ENCODE results near the gene THUMPD3.

THUMPD3 gene

DNA sequence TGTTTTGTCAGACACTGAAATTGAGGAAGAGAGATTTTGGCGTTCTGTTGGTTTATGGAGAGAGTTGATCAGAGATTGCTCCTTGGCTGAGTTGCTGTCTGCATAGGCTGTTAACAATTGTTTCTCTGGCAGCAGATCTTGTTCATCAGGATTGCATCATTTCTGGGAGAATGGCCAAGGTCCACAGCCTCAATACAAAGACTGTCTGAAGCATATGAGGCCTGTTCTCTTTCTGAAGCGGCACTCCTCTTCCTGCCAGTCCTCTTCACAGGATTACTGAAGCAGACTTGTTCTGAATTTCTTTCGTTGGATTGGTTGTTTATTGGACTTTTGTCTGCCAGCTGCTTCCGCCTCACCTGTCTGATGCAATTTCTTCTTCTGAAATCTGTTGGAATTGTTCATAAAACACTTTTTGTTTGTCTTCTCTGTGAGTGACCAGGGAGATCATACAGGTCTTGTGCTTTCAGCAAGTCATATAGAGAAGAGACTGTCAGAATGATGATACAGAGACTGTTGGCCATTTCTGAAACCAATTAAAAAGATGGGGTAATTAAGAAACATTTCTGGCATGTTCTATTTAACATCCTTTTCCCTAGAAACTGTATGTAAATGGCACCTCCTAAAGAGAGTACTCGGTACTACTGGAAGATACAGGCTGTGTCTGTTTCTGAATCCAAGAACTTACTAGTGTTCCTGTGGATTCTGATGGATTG is 60.0 kb downstream of the THUMPD3 start:
- peaks cover 14% of the 10 kb centered on the region in 2 experiments for H3K36me3 ChIP-seq (ENCODE audit: control insufficient read depth in 1 of 2, insufficient read depth in 2 of 2, low read depth in 1 of 2, low read length in 2 of 2)
- H3K4me1 ChIP-seq (ENCODE audit: control insufficient read depth, insufficient read depth, low read depth, low read length), result no peaks in the 10 kb centered on the region
- H2BK12ac ChIP-seq (ENCODE audit: low read length in 2 of 2), result no peak overlapping the region
- no peak overlapping the region for H2BK15ac ChIP-seq (ENCODE audit: low read depth, poor library complexity, severe bottlenecking)
- H3K27me3 ChIP-seq (ENCODE audit: control insufficient read depth in 1 of 2, insufficient read depth in 1 of 2, low read length in 2 of 2), result no peaks in the 10 kb centered on the region
- H3K18ac ChIP-seq (ENCODE audit: low read depth in 1 of 2, low read length in 2 of 2), result no peak overlapping the region
- H2BK5ac ChIP-seq (ENCODE audit: low read depth, low read length, poor library complexity, severe bottlenecking), result no peak overlapping the region
- H3K79me1 ChIP-seq (replicated peaks; ENCODE audit: low read length, poor library complexity, severe bottlenecking), result no peaks in the 10 kb centered on the region
- H3K9me3 ChIP-seq (ENCODE audit: control insufficient read depth, low read length), result no peaks in the 10 kb centered on the region
- H2AK5ac ChIP-seq (ENCODE audit: low read length, severe bottlenecking), result no peak overlapping the region
- H2AFZ ChIP-seq (ENCODE audit: low read depth, low read length), result no peak overlapping the region
- no peak overlapping the region for H3K4ac ChIP-seq (ENCODE audit: low read depth in 1 of 2, low read length in 2 of 2)
- no peak overlapping the region for H3K4me2 ChIP-seq (ENCODE audit: low read length, poor library complexity, severe bottlenecking)
- H3K4me3 ChIP-seq (ENCODE audit: insufficient read depth in 1 of 2, low read depth in 1 of 2, low read length in 2 of 2), result peak overlapping the region in 1 of 2 experiments; percentile 31
- H4K8ac ChIP-seq (ENCODE audit: low read length), result no peak overlapping the region
- DNase-seq, result peak; percentile 96
- peak overlapping the region; percentile 83 for H3K9ac ChIP-seq (ENCODE audit: low read length)
- 24% methylated on average over 3 of the region's 5 CpGs for WGBS
- H4K91ac ChIP-seq (ENCODE audit: low read length), result no peak overlapping the region
- H3K23ac ChIP-seq (ENCODE audit: low read length in 2 of 2), result no peak overlapping the region
- no peak overlapping the region for H2BK120ac ChIP-seq (ENCODE audit: low read depth, low read length)
- peak overlapping the region; percentile 94 for H3K27ac ChIP-seq (ENCODE audit: low read length, poor library complexity, severe bottlenecking)
- H3K14ac ChIP-seq (ENCODE audit: low read length in 2 of 2), result no peak overlapping the region

DNA sequence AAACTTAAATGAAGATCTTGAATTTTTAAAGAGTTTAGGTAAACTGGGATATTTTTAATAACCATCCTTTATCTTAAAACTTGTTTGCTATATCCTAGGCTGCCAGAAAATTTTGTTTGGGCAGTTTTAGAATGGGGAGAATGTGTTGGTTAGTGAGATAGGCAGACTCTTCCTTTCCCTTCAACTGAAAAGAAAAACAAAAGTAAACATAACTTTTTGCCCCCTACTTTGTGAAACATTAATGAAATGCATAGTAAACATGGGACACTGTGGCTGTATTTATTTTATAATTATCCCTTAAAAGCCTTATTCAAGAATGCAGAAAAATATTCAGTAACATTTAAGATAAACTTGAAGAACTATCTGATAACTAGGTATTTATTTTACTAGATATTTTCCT is 65.6 kb downstream of the THUMPD3 start:
- Histone ChIP-seq H2AK5ac (ENCODE audit: low read length, severe bottlenecking) (no peak overlapping the region), H3K4me3 (ENCODE audit: insufficient read depth in 1 of 2, low read depth in 1 of 2, low read length in 2 of 2) (no peak overlapping the region), H3K14ac (ENCODE audit: low read length in 2 of 2) (no peak overlapping the region), H2BK15ac (ENCODE audit: low read depth, poor library complexity, severe bottlenecking) (no peak overlapping the region), H3K36me3 (ENCODE audit: control insufficient read depth in 1 of 2, insufficient read depth in 2 of 2, low read depth in 1 of 2, low read length in 2 of 2) (peaks cover 12 to 69% of the 10 kb centered on the region in 2 experiments), H3K27me3 (ENCODE audit: control insufficient read depth in 1 of 2, insufficient read depth in 1 of 2, low read length in 2 of 2) (no peaks in the 10 kb centered on the region), H3K23ac (ENCODE audit: low read length in 2 of 2) (no peak overlapping the region), H2AFZ (ENCODE audit: low read depth, low read length) (no peak overlapping the region), H4K91ac (ENCODE audit: low read length) (no peak overlapping the region), H2BK5ac (ENCODE audit: low read depth, low read length, poor library complexity, severe bottlenecking) (no peak overlapping the region), H3K18ac (ENCODE audit: low read depth in 1 of 2, low read length in 2 of 2) (no peak overlapping the region), H3K9me3 (ENCODE audit: control insufficient read depth, low read length) (no peaks in the 10 kb centered on the region), H2BK120ac (ENCODE audit: low read depth, low read length) (no peak overlapping the region), H3K27ac (ENCODE audit: low read length, poor library complexity, severe bottlenecking) (no peak overlapping the region), H3K9ac (ENCODE audit: low read length) (peak overlapping the region; percentile 53), H4K8ac (ENCODE audit: low read length) (no peak overlapping the region), H3K4me2 (ENCODE audit: low read length, poor library complexity, severe bottlenecking) (no peak overlapping the region), H3K4ac (ENCODE audit: low read depth in 1 of 2, low read length in 2 of 2) (no peak overlapping the region), H3K4me1 (ENCODE audit: control insufficient read depth, insufficient read depth, low read depth, low read length) (peaks cover 6% of the 10 kb centered on the region), H2BK12ac (ENCODE audit: low read length in 2 of 2) (no peak overlapping the region), H3K79me1 (replicated peaks; ENCODE audit: low read length, poor library complexity, severe bottlenecking) (peaks cover 1% of the 10 kb centered on the region)
- DNase-seq, result no peak

DNA sequence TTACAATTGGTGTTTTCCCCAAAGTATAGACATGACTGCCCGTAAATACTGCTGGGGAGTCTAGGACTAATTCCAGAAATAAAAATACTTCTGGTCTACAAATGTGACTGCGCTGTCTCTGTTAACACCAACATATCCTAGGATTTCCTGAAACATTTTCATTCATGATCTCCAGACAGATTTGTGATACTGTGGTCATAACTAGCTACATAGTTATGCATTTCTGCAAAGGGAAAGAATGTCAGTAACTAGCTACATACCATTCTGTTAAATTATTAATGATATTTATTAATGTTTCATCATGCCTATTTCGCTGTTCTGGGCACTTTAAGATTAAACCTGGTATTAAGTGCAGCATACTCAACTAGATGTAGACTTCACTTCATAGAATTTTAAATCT is 67.9 kb downstream of the THUMPD3 start:
- Histone ChIP-seq H3K27me3 (ENCODE audit: control insufficient read depth in 1 of 2, insufficient read depth in 1 of 2, low read length in 2 of 2) (no peaks in the 10 kb centered on the region), H3K23ac (ENCODE audit: low read length in 2 of 2) (no peak overlapping the region), H3K4me3 (ENCODE audit: insufficient read depth in 1 of 2, low read depth in 1 of 2, low read length in 2 of 2) (no peak overlapping the region), H3K79me1 (replicated peaks; ENCODE audit: low read length, poor library complexity, severe bottlenecking) (peaks cover 3% of the 10 kb centered on the region), H2AFZ (ENCODE audit: low read depth, low read length) (no peak overlapping the region), H3K9me3 (ENCODE audit: control insufficient read depth, low read length) (no peaks in the 10 kb centered on the region), H2BK15ac (ENCODE audit: low read depth, poor library complexity, severe bottlenecking) (no peak overlapping the region), H3K36me3 (ENCODE audit: control insufficient read depth in 1 of 2, insufficient read depth in 2 of 2, low read depth in 1 of 2, low read length in 2 of 2) (peaks cover 24 to 93% of the 10 kb centered on the region in 2 experiments), H4K8ac (ENCODE audit: low read length) (no peak overlapping the region), H3K4me2 (ENCODE audit: low read length, poor library complexity, severe bottlenecking) (no peak overlapping the region), H2BK5ac (ENCODE audit: low read depth, low read length, poor library complexity, severe bottlenecking) (no peak overlapping the region), H4K91ac (ENCODE audit: low read length) (no peak overlapping the region), H3K4ac (ENCODE audit: low read depth in 1 of 2, low read length in 2 of 2) (no peak overlapping the region), H3K18ac (ENCODE audit: low read depth in 1 of 2, low read length in 2 of 2) (no peak overlapping the region), H3K4me1 (ENCODE audit: control insufficient read depth, insufficient read depth, low read depth, low read length) (peaks cover 6% of the 10 kb centered on the region), H3K27ac (ENCODE audit: low read length, poor library complexity, severe bottlenecking) (peak overlapping the region; percentile 94), H3K14ac (ENCODE audit: low read length in 2 of 2) (no peak overlapping the region), H2BK12ac (ENCODE audit: low read length in 2 of 2) (no peak overlapping the region), H2BK120ac (ENCODE audit: low read depth, low read length) (no peak overlapping the region), H2AK5ac (ENCODE audit: low read length, severe bottlenecking) (no peak overlapping the region), H3K9ac (ENCODE audit: low read length) (no peak overlapping the region)
- 100% methylated on average over 2 of the region's 3 CpGs for WGBS
- DNase-seq, result no peak

DNA sequence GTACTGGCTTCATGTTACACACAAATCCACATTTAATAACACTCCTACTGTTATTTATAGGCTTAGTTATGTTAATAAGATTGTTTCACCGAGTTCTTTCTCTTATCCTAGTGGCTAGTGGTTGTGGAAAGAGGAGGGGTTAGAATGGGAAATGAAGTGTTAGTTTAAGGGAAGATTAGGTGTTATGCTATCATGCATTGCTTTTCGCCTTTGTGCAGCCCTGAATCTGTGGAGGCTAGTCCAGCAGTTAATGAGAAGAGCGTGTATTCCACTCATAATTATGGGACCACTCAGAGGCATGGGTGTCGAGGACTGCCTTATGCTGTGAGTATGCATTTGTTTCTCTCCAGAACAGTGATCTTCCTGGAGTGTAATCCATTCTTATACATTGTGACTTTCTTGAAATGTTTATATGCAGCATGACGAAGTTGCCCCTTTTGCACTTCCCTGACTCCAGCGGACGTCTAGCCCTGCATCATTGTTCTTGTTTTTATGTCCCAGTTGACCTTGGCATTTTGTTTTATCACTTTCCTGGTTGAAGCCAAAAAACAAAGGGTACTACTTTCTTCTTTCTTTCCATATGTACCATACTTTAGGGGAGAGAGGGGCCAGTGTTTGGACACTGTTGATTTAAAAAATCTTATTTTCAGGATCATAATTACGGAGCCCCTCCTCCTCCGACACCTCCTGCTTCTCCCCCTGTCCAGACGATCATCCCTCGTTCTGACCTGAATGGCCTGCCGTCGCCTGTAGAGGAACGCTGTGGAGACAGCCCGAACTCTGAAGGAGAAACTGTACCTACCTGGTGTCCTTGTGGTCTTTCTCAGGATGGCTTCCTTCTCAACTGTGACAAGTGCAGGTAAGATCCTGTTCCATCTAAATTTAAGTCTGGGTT is 71.0 kb downstream of the THUMPD3 start:
- no peak overlapping the region for H2BK15ac ChIP-seq (ENCODE audit: low read depth, poor library complexity, severe bottlenecking)
- no peak overlapping the region for H3K27ac ChIP-seq (ENCODE audit: low read length, poor library complexity, severe bottlenecking)
- no peak for DNase-seq
- H3K23ac ChIP-seq (ENCODE audit: low read length in 2 of 2), result no peak overlapping the region
- peaks cover 3% of the 10 kb centered on the region for H3K79me1 ChIP-seq (replicated peaks; ENCODE audit: low read length, poor library complexity, severe bottlenecking)
- peaks cover 15 to 97% of the 10 kb centered on the region in 2 experiments for H3K36me3 ChIP-seq (ENCODE audit: control insufficient read depth in 1 of 2, insufficient read depth in 2 of 2, low read depth in 1 of 2, low read length in 2 of 2)
- H3K4me3 ChIP-seq (ENCODE audit: insufficient read depth in 1 of 2, low read depth in 1 of 2, low read length in 2 of 2), result no peak overlapping the region
- H3K9me3 ChIP-seq (ENCODE audit: control insufficient read depth, low read length), result no peaks in the 10 kb centered on the region
- H3K18ac ChIP-seq (ENCODE audit: low read depth in 1 of 2, low read length in 2 of 2), result no peak overlapping the region
- H2BK12ac ChIP-seq (ENCODE audit: low read length in 2 of 2), result no peak overlapping the region
- H3K4me2 ChIP-seq (ENCODE audit: low read length, poor library complexity, severe bottlenecking), result no peak overlapping the region
- no peak overlapping the region for H3K9ac ChIP-seq (ENCODE audit: low read length)
- H3K27me3 ChIP-seq (ENCODE audit: control insufficient read depth in 1 of 2, insufficient read depth in 1 of 2, low read length in 2 of 2), result no peaks in the 10 kb centered on the region
- WGBS, result 94% methylated on average over 15 of the region's 15 CpGs
- no peak overlapping the region for H4K91ac ChIP-seq (ENCODE audit: low read length)
- H2BK120ac ChIP-seq (ENCODE audit: low read depth, low read length), result no peak overlapping the region
- no peak overlapping the region for H2BK5ac ChIP-seq (ENCODE audit: low read depth, low read length, poor library complexity, severe bottlenecking)
- H2AK5ac ChIP-seq (ENCODE audit: low read length, severe bottlenecking), result no peak overlapping the region
- no peak overlapping the region for H3K14ac ChIP-seq (ENCODE audit: low read length in 2 of 2)
- no peak overlapping the region for H4K8ac ChIP-seq (ENCODE audit: low read length)
- H2AFZ ChIP-seq (ENCODE audit: low read depth, low read length), result no peak overlapping the region
- peaks cover 3% of the 10 kb centered on the region for H3K4me1 ChIP-seq (ENCODE audit: control insufficient read depth, insufficient read depth, low read depth, low read length)
- H3K4ac ChIP-seq (ENCODE audit: low read depth in 1 of 2, low read length in 2 of 2), result no peak overlapping the region

Data from mesenchymal stem cell (in vitro differentiated cells and primary cell).